HepG2 (cell line): ENCODE results near the gene KPNA4. TPM values are rescaled to one million over a fixed set of nuclear protein-coding genes. Genes with fewer than 3 reads are reported as not detected.

Experiments
- ATAC-seq: fragments of 200-7000 bp; cut with Tn5 transposase; 3 replicates; pipeline ENCODE4 v1.9.1; 2020; ENCODE audit warnings: mild to moderate bottlenecking, moderate library complexity
- BruUV-seq: library from RNA; stranded (reverse); fragments of 400-500 nt; replicated peaks from 2 replicates; lab custom pipeline; 2021; lab: Mats Ljungman, UMichigan
- CTCF ChIA-PET: fragments of 300-600 bp; formaldehyde crosslinking; extraction: SDS; loops from one replicate; lab custom pipeline; 2021; ENCODE audit warnings: low total read pairs, inconsistent platforms, low intra/inter-chr PET ratio; lab: Yijun Ruan, JAX
- POLR2A ChIA-PET: fragments of 350-600 bp; sonication (Branson Sonifier 250); formaldehyde crosslinking; loops from one replicate; lab custom pipeline; 2020; ENCODE audit warnings: antibody characterized with exemption, inconsistent platforms; lab: Yijun Ruan, JAX
- DNase-seq: peaks from one replicate; pipeline ENCODE4 v3.0.0-alpha.2; 2015; ENCODE audit warnings: low spot score
- FAIRE-seq: peaks from 3 replicates; lab custom pipeline; 2011; peaks lifted over from hg19 to GRCh38; lab: Jason Lieb, UNC
- H2AFZ ChIP-seq: one replicate; pipeline ENCODE4 v1.6.1; 2011; ENCODE audit warnings: low read length, inconsistent platforms
- H3K27ac ChIP-seq: fragments of 300-600 bp; 3 replicates; pipeline ENCODE4 v1.8.0; 2011; ENCODE audit warnings: mixed run types, mild to moderate bottlenecking, mixed read lengths, low read length, inconsistent platforms; ENCODE audit not compliant: insufficient read depth; ENCODE audit errors: extremely low read length
- H3K27me3 ChIP-seq, 2 experiments: fragments of 200-600 bp in 1 of 2; 2 replicates in 1 of 2; 3 replicates in 1 of 2; pipeline versions ENCODE4 v1.6.0 to v1.8.0; 2011; ENCODE audit warnings: low read length in 2 of 2, mild to moderate bottlenecking in 2 of 2, moderate library complexity in 2 of 2, inconsistent platforms in 1 of 2; ENCODE audit not compliant: insufficient read depth in 2 of 2, control insufficient read depth in 1 of 2
- H3K36me3 ChIP-seq, 2 experiments: fragments of 200-600 bp in 1 of 2; replicated peaks in 1 of 2; 2 replicates in 1 of 2; 3 replicates in 1 of 2; pipeline versions ENCODE4 v1.5.1 to v1.8.0; 2011; ENCODE audit warnings: low read length in 2 of 2, inconsistent platforms in 1 of 2; ENCODE audit not compliant: insufficient read depth in 2 of 2, control insufficient read depth in 1 of 2
- H3K4me1 ChIP-seq: 2 replicates; pipeline ENCODE4 v1.5.1; 2012; ENCODE audit warnings: low read length, inconsistent platforms; ENCODE audit not compliant: insufficient read depth
- H3K4me2 ChIP-seq: 2 replicates; pipeline ENCODE4 v1.6.0; 2011; ENCODE audit warnings: low read depth, low read length, inconsistent platforms
- H3K4me3 ChIP-seq, 3 experiments: fragments of 200-600 bp in 1 of 3; sonication (generic), shearing (Covaris generic) in 1 of 3; replicated peaks in 1 of 3; 2 replicates each; pipeline ENCODE4 v1.5.1; 2011 to 2016; ENCODE audit warnings: low read length in 3 of 3, inconsistent platforms in 2 of 3, low read depth in 2 of 3, mild to moderate bottlenecking in 2 of 3, control low read depth in 1 of 3, mixed read lengths in 1 of 3; ENCODE audit not compliant: insufficient read depth in 1 of 3
- H3K79me2 ChIP-seq: one replicate; pipeline ENCODE4 v1.6.1; 2011; ENCODE audit warnings: low read length, inconsistent platforms; ENCODE audit not compliant: insufficient read depth
- H3K9ac ChIP-seq: 2 replicates; pipeline ENCODE4 v1.6.0; 2011; ENCODE audit warnings: mild to moderate bottlenecking, low read depth, low read length, inconsistent platforms; ENCODE audit not compliant: insufficient read depth
- H3K9me3 ChIP-seq: 2 replicates; pipeline ENCODE4 v1.5.1; 2012; ENCODE audit warnings: mild to moderate bottlenecking, low read length
- H4K20me1 ChIP-seq: 2 replicates; pipeline ENCODE4 v1.6.0; 2011; ENCODE audit warnings: inconsistent platforms, mild to moderate bottlenecking, low read length, moderate library complexity; ENCODE audit not compliant: insufficient read depth
- GLI4 ChIP-seq: sonication (generic); formaldehyde crosslinking; IDR thresholded peaks from 2 replicates; pipeline ENCODE4 v1.5.1; 2020; ENCODE audit warnings: missing genetic modification reagents, mild to moderate bottlenecking, moderate library complexity, borderline replicate concordance
- NR1H2 ChIP-seq: sonication (generic); formaldehyde crosslinking; IDR thresholded peaks from 2 replicates; pipeline ENCODE4 v1.8.1; 2022; ENCODE audit warnings: low read depth, missing genetic modification reagents, borderline replicate concordance
- ONECUT2 ChIP-seq: sonication (generic); formaldehyde crosslinking; IDR thresholded peaks from 2 replicates; pipeline ENCODE4 v1.4.0; 2020; ENCODE audit warnings: missing genetic modification reagents
- TCF7 ChIP-seq: sonication (generic); IDR thresholded peaks from 2 replicates; pipeline ENCODE4 v1.6.1; 2016; ENCODE audit warnings: antibody characterized with exemption, low read depth
- USF2 ChIP-seq, 2 experiments: sonication (generic) in 1 of 2; formaldehyde crosslinking in 1 of 2; IDR thresholded peaks; 2 replicates each; pipeline versions ENCODE4 v1.5.1 to v1.6.1; 2011 to 2020; ENCODE audit warnings: borderline replicate concordance in 1 of 2, low read depth in 1 of 2, low read length in 1 of 2, mild to moderate bottlenecking in 1 of 2, missing genetic modification reagents in 1 of 2, moderate library complexity in 1 of 2
- YEATS2 ChIP-seq: sonication (generic); formaldehyde crosslinking; IDR thresholded peaks from 2 replicates; pipeline ENCODE4 v1.4.0; 2020; ENCODE audit warnings: missing genetic modification reagents, borderline replicate concordance
- ZNF652 ChIP-seq: IDR thresholded peaks from 2 replicates; pipeline ENCODE4 v1.6.1; 2016; ENCODE audit warnings: low read depth, borderline replicate concordance
- ZSCAN9 ChIP-seq: IDR thresholded peaks from 2 replicates; pipeline ENCODE4 v1.6.1; 2016; ENCODE audit warnings: borderline replicate concordance
- WGBS: methylation state at CpG from one replicate; pipeline ENCODE4 v1.1.6; 2017; ENCODE audit warnings: low lambda C conversion rate; 5-methylcytosine and 5-hydroxymethylcytosine counted together
- in situ Hi-C: cut with HindIII; loops from 2 replicates; pipeline ENCODE4 v1.10.0; 2017; ENCODE audit warnings: low pct_unique_long_range_greater_than_20kb; ENCODE audit not compliant: extremely low pct_ligation_motif_present
- intact Hi-C: fragments of 100-400 bp; cut with micrococcal nuclease; formaldehyde crosslinking; loops from one replicate; pipeline ENCODE4 v1.10.0; 2022; ENCODE audit not compliant: unreplicated experiment
- polyA plus RNA-seq, 8 experiments: library from polyadenylated mRNA; depleted of rRNA in 3 of 8; stranded (reverse) in 7 of 8; unstranded in 1 of 8; fragments of >200 nt; fragmentation: Illumina TruSeq in 4 of 8; extraction: Trizol in 4 of 8; gene quantifications; 2 replicates each; pipeline versions ENCODE4 v1.2.1 to v1.2.3, GENCODE V29; 2011 to 2016; ENCODE audit warnings: low read depth in 4 of 8, missing spikeins in 1 of 8, mixed read lengths in 1 of 8; ENCODE audit not compliant: insufficient read depth in 1 of 8
- total RNA-seq, 5 experiments: library from RNA; depleted of rRNA; stranded (reverse); fragments of >200 nt; fragmentation: Illumina TruSeq; extraction: Trizol; gene quantifications; 2 replicates each; pipeline ENCODE4 v1.2.3, GENCODE V29; 2016; ENCODE audit warnings: low read depth in 1 of 5
- TF ChIP-seq, protein P1 (sequence below): fragments of 450-650 bp; IDR thresholded peaks from 2 replicates; pipeline ENCODE4 v1.6.1; 2017

The KPNA4 gene
- total and polyA plus RNA-seq, 2 of the 13 experiments (the other 11 are each of a cell fraction or from before 2014, with no cell fraction given): 9.9 to 27.9 TPM

DNA sequence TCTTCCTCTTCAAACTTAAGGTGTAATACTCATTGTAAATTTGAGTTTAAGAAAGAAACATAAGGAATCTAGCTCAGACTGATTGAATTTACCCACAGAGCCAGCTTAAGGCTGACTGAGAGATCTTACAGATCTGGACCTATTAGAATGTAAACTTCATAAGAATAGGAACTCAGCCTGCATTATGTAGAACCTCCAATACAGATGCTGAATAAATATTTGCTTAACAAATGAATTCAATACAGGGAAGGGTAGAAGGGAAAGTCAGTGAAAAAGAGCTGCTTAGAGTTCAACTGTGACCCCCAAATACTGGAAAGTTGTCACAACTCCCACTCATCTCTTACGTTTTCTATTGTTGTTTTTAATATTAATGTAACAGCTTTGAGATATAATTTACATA, 11.5 kb downstream of the KPNA4 start:
- no peak overlapping the region for H3K27ac ChIP-seq
- 94% methylated on average over 1 of the region's 1 CpG for WGBS
- no peak for FAIRE-seq
- CTCF ChIA-PET: no interaction called here
- H3K9ac ChIP-seq: no peak overlapping the region
- no peak overlapping the region for H3K4me3 ChIP-seq
- ATAC-seq: no peak
- POLR2A ChIA-PET: interaction anchor here (1.2 kb wide), 1 partner anchor 12 kb away, joined by 3 read pairs; the partner anchor contains the start of gene KPNA4
- H3K36me3 ChIP-seq: no peaks in the 10 kb centered on the region; a peak in 1 of 5 replicates
- TF ChIP-seq YEATS2 (no peak), ZSCAN9 (CRISPR knock-in tag) (no peak), ZNF652 (CRISPR knock-in tag) (no peak)
- H3K27me3 ChIP-seq: no peaks in the 10 kb centered on the region
- H4K20me1 ChIP-seq: peaks cover 23% of the 10 kb centered on the region
- no peak overlapping the region for H2AFZ ChIP-seq
- intact Hi-C loops (no loop called here), in situ Hi-C loops (no loop called here)
- 0 out of 2 replicates have a peak, but pooled peaks cover 6% of the 10 kb centered on the region for H3K9me3 ChIP-seq
- no TSS peak for BruUV-seq
- peaks cover 97% of the 10 kb centered on the region for H3K79me2 ChIP-seq
- peaks cover 13% of the 10 kb centered on the region for H3K4me1 ChIP-seq
- DNase-seq: no peak
- no peak overlapping the region for H3K4me2 ChIP-seq

GRCh38 chr3:160546727-160547126, 18.6 kb downstream of the KPNA4 start:
- H3K36me3 ChIP-seq: peaks cover 0 to 2% of the 10 kb centered on the region in 2 experiments; a peak in 2 of 5 replicates
- no peak overlapping the region for H3K4me2 ChIP-seq
- ATAC-seq (no peak), DNase-seq (no peak), FAIRE-seq (no peak)
- H2AFZ ChIP-seq: no peak overlapping the region
- no TSS peak for BruUV-seq
- intact Hi-C loops: no loop called here
- no peak overlapping the region for H3K27ac ChIP-seq
- no peak overlapping the region for H3K9ac ChIP-seq
- in situ Hi-C loops: no loop called here
- TF ChIP-seq USF2 (IDR thresholded peaks at IDR 0.05; ENCODE audit: low read depth, low read length) (no peak), USF2 (CRISPR knock-in tag; IDR thresholded peaks at IDR 0.05; ENCODE audit: borderline replicate concordance) (no peak), NR1H2 (CRISPR knock-in tag) (no peak), GLI4 (CRISPR knock-in tag) (no peak), TCF7 (no peak), ONECUT2 (no peak)
- TF ChIP-seq, protein P1, sequence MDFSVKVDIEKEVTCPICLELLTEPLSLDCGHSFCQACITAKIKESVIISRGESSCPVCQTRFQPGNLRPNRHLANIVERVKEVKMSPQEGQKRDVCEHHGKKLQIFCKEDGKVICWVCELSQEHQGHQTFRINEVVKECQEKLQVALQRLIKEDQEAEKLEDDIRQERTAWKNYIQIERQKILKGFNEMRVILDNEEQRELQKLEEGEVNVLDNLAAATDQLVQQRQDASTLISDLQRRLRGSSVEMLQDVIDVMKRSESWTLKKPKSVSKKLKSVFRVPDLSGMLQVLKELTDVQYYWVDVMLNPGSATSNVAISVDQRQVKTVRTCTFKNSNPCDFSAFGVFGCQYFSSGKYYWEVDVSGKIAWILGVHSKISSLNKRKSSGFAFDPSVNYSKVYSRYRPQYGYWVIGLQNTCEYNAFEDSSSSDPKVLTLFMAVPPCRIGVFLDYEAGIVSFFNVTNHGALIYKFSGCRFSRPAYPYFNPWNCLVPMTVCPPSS: no peak
- no peaks in the 10 kb centered on the region for H3K4me1 ChIP-seq
- 0 out of 2 replicates have a peak, but pooled peaks cover 6% of the 10 kb centered on the region for H3K9me3 ChIP-seq
- peaks cover 3% of the 10 kb centered on the region; the same call in 1 of the 2 replicates for H4K20me1 ChIP-seq
- no peak overlapping the region for H3K4me3 ChIP-seq
- H3K27me3 ChIP-seq: no peaks in the 10 kb centered on the region
- 98% methylated on average over 4 of the region's 4 CpGs for WGBS
- peaks cover 94% of the 10 kb centered on the region for H3K79me2 ChIP-seq
- POLR2A ChIA-PET: no interaction called here
- CTCF ChIA-PET: no interaction called here
